IMR-90 (cell line): ENCODE data around the gene TMEM121B. TPM values are rescaled to one million over a fixed set of nuclear protein-coding genes. Genes with fewer than 3 reads are reported as not detected.

Experiments
- ATAC-seq: fragments of 200-7000 bp; cut with Tn5 transposase; 2 replicates; pipeline ENCODE4 v1.9.1; 2020; ENCODE audit warnings: low read depth, mild to moderate bottlenecking, moderate library complexity
- BruUV-seq: library from RNA; stranded (reverse); fragments of 400-500 nt; replicated peaks from 2 replicates; lab custom pipeline; 2021; lab: Mats Ljungman, UMichigan
- CTCF ChIA-PET: fragments of 300-600 bp; formaldehyde crosslinking; extraction: SDS; loops from one replicate; lab custom pipeline; 2021; ENCODE audit warnings: antibody characterized with exemption; lab: Yijun Ruan, JAX
- POLR2A ChIA-PET: fragments of 300-600 bp; sonication (Branson Sonifier 250); formaldehyde crosslinking; loops from one replicate; lab custom pipeline; 2022; ENCODE audit warnings: antibody characterized with exemption; ENCODE audit not compliant: unreplicated experiment; lab: Charles Lee
- DNase-seq: peaks from one replicate; pipeline ENCODE4 v3.0.0; 2013
- H2AFZ ChIP-seq: replicated peaks from 2 replicates; pipeline ENCODE3; 2013; ENCODE audit warnings: low read length, mild to moderate bottlenecking; ENCODE audit not compliant: poor library complexity
- H2AK5ac ChIP-seq: 2 replicates; pipeline ENCODE4 v1.6.1; 2013; ENCODE audit warnings: low read depth, low read length, inconsistent platforms
- H2AK9ac ChIP-seq: replicated peaks from 2 replicates; pipeline ENCODE3; 2013; ENCODE audit warnings: mild to moderate bottlenecking, low read depth, low read length, moderate library complexity; ENCODE audit not compliant: poor library complexity
- H2BK120ac ChIP-seq: 2 replicates; pipeline ENCODE4 v1.6.1; 2013; ENCODE audit warnings: low read depth, low read length, inconsistent platforms
- H2BK15ac ChIP-seq: 3 replicates; pipeline ENCODE4 v1.6.1; 2013; ENCODE audit warnings: low read depth, low read length, inconsistent platforms
- H2BK20ac ChIP-seq: 2 replicates; pipeline ENCODE4 v1.6.1; 2013; ENCODE audit warnings: low read depth, mild to moderate bottlenecking, inconsistent platforms, low read length, moderate library complexity
- H2BK5ac ChIP-seq: 2 replicates; pipeline ENCODE4 v1.6.1; 2013; ENCODE audit warnings: mild to moderate bottlenecking, low read depth, low read length, inconsistent platforms; ENCODE audit not compliant: poor library complexity, severe bottlenecking
- H3K14ac ChIP-seq: replicated peaks from 2 replicates; pipeline ENCODE4 v1.6.1; 2013; ENCODE audit warnings: low read depth, low read length, inconsistent platforms
- H3K18ac ChIP-seq: 2 replicates; pipeline ENCODE4 v1.6.1; 2013; ENCODE audit warnings: low read depth, low read length, control low read depth
- H3K23ac ChIP-seq: 2 replicates; pipeline ENCODE4 v1.6.1; 2013; ENCODE audit warnings: low read depth, low read length, inconsistent platforms
- H3K27ac ChIP-seq: 2 replicates; pipeline ENCODE4 v1.5.1; 2013; ENCODE audit warnings: mild to moderate bottlenecking, control low read depth, low read length; ENCODE audit not compliant: insufficient read depth
- H3K27me3 ChIP-seq: 2 replicates; pipeline ENCODE4 v1.6.1; 2013; ENCODE audit warnings: low read length; ENCODE audit not compliant: control insufficient read depth, insufficient read depth
- H3K36me3 ChIP-seq: 2 replicates; pipeline ENCODE4 v1.6.1; 2013; ENCODE audit warnings: low read length, mixed read lengths; ENCODE audit not compliant: control insufficient read depth, insufficient read depth
- H3K4ac ChIP-seq: 2 replicates; pipeline ENCODE4 v1.6.1; 2013; ENCODE audit warnings: low read depth, low read length, inconsistent platforms
- H3K4me1 ChIP-seq: 2 replicates; pipeline ENCODE4 v1.6.1; 2013; ENCODE audit warnings: low read length, mixed read lengths; ENCODE audit not compliant: control insufficient read depth, insufficient read depth
- H3K4me2 ChIP-seq: 2 replicates; pipeline ENCODE4 v1.6.1; 2013; ENCODE audit warnings: low read depth, mild to moderate bottlenecking, control low read depth, low read length, moderate library complexity
- H3K4me3 ChIP-seq: 2 replicates; pipeline ENCODE4 v1.5.1; 2013; ENCODE audit warnings: low read depth, mild to moderate bottlenecking, control low read depth, low read length, moderate library complexity; ENCODE audit not compliant: insufficient read depth
- H3K56ac ChIP-seq: 2 replicates; pipeline ENCODE4 v1.6.1; 2013; ENCODE audit warnings: low read length, inconsistent platforms; ENCODE audit not compliant: insufficient read depth; ENCODE audit errors: extremely low read depth
- H3K79me1 ChIP-seq, 2 experiments: 2 replicates each; pipeline ENCODE4 v1.6.1; 2013; ENCODE audit warnings: low read length in 2 of 2, inconsistent platforms in 1 of 2, low read depth in 1 of 2
- H3K9ac ChIP-seq: 2 replicates; pipeline ENCODE4 v1.6.1; 2013; ENCODE audit warnings: low read depth, low read length, control low read depth
- H3K9me1 ChIP-seq: 2 replicates; pipeline ENCODE4 v1.6.1; 2013; ENCODE audit warnings: low read length, inconsistent platforms; ENCODE audit not compliant: insufficient read depth
- H3K9me3 ChIP-seq: 2 replicates; pipeline ENCODE4 v1.6.1; 2013; ENCODE audit warnings: low read length; ENCODE audit not compliant: control insufficient read depth, insufficient read depth
- H4K20me1 ChIP-seq: 2 replicates; pipeline ENCODE4 v1.6.1; 2013; ENCODE audit warnings: low read length, inconsistent platforms; ENCODE audit not compliant: insufficient read depth
- H4K5ac ChIP-seq: 2 replicates; pipeline ENCODE4 v1.6.1; 2013; ENCODE audit warnings: mild to moderate bottlenecking, low read depth, low read length, control low read depth
- H4K8ac ChIP-seq, 2 experiments: 2 replicates each; pipeline ENCODE4 v1.6.1; 2013; ENCODE audit warnings: low read depth in 2 of 2, low read length in 2 of 2, control low read depth in 1 of 2, inconsistent platforms in 1 of 2
- H4K91ac ChIP-seq: 2 replicates; pipeline ENCODE4 v1.6.1; 2013; ENCODE audit warnings: low read depth, low read length, inconsistent platforms; ENCODE audit not compliant: insufficient read depth
- BHLHE40 ChIP-seq: fragments of 150-350 bp; IDR thresholded peaks from 2 replicates; pipeline ENCODE4 v1.6.1; 2016; ENCODE audit warnings: mild to moderate bottlenecking, low read depth, low read length
- CEBPB ChIP-seq: IDR thresholded peaks from 2 replicates; pipeline ENCODE4 v1.6.1; 2012; ENCODE audit warnings: low read depth, low read length, improper control_type of control experiment
- CHD1 ChIP-seq: IDR thresholded peaks from 2 replicates; pipeline ENCODE4 v1.6.1; 2012; ENCODE audit warnings: low read depth, low read length, improper control_type of control experiment
- FOS ChIP-seq: fragments of 150-350 bp; IDR thresholded peaks from 2 replicates; pipeline ENCODE4 v1.6.1; 2016; ENCODE audit warnings: low read depth, low read length
- MAFK ChIP-seq: IDR thresholded peaks from 2 replicates; pipeline ENCODE4 v1.6.1; 2012; ENCODE audit warnings: low read depth, low read length, improper control_type of control experiment
- MAZ ChIP-seq: IDR thresholded peaks from 2 replicates; pipeline ENCODE4 v1.6.1; 2012; ENCODE audit warnings: low read depth, mild to moderate bottlenecking, low read length, improper control_type of control experiment, moderate library complexity, borderline replicate concordance
- MXI1 ChIP-seq: IDR thresholded peaks from 2 replicates; pipeline ENCODE4 v1.6.1; 2012; ENCODE audit warnings: low read depth, mild to moderate bottlenecking, low read length, moderate library complexity, borderline replicate concordance
- NFE2L2 ChIP-seq: fragments of 150-350 bp; IDR thresholded peaks from 2 replicates; pipeline ENCODE4 v1.6.1; 2016; ENCODE audit warnings: low read depth, mild to moderate bottlenecking, low read length
- POLR2A ChIP-seq: IDR thresholded peaks from 2 replicates; pipeline ENCODE4 v1.6.1; 2012; ENCODE audit warnings: mild to moderate bottlenecking, low read depth, low read length
- RAD21 ChIP-seq: IDR thresholded peaks from 2 replicates; pipeline ENCODE4 v1.6.1; 2012; ENCODE audit warnings: low read length, improper control_type of control experiment
- RCOR1 ChIP-seq: IDR thresholded peaks from 2 replicates; pipeline ENCODE4 v1.6.1; 2012; ENCODE audit warnings: mild to moderate bottlenecking, low read length, improper control_type of control experiment; ENCODE audit not compliant: insufficient replicate concordance
- RFX5 ChIP-seq: IDR thresholded peaks from 2 replicates; pipeline ENCODE4 v1.8.0; 2012; ENCODE audit warnings: low read depth, mild to moderate bottlenecking, low read length, moderate library complexity
- SMC3 ChIP-seq: fragments of 150-350 bp; IDR thresholded peaks from 2 replicates; pipeline ENCODE4 v1.6.1; 2016; ENCODE audit warnings: low read depth, mild to moderate bottlenecking, antibody characterized with exemption, low read length, moderate library complexity
- WGBS, 2 experiments: methylation state at CpG; one replicate each; pipeline versions ENCODE4 v1.1.5 to v1.1.7; 2013; ENCODE audit warnings: missing lambda C conversion rate in 2 of 2; ENCODE audit not compliant: insufficient read length in 1 of 2; ENCODE audit errors: extremely low coverage in 2 of 2; 5-methylcytosine and 5-hydroxymethylcytosine counted together
- dilution Hi-C: fragments of 300-500 bp; cut with HindIII; formaldehyde crosslinking; loops from one replicate; pipeline ENCODE4 v1.14.3; 2018; ENCODE audit warnings: low sequenced_read_pairs; ENCODE audit not compliant: unreplicated experiment
- in situ Hi-C: fragments of 300-500 bp; cut with MboI; formaldehyde crosslinking; loops from 3 replicates; pipeline ENCODE4 v1.14.3; 2019; ENCODE audit warnings: low sequenced_read_pairs, inconsistent platforms, mixed read lengths
- intact Hi-C: fragments of 100-400 bp; cut with micrococcal nuclease; formaldehyde crosslinking; loops from 2 replicates; pipeline ENCODE4 v1.10.0; 2022
- polyA plus RNA-seq, 3 experiments: library from polyadenylated mRNA; depleted of rRNA; stranded (reverse); fragments of >200 nt; gene quantifications; 2 replicates each; pipeline ENCODE4 v1.2.3, GENCODE V29; 2012; ENCODE audit warnings: low replicate concordance in 1 of 3
- total RNA-seq: library from RNA; depleted of rRNA; stranded (reverse); fragments of >200 nt; gene quantifications from 2 replicates; pipeline ENCODE4 v1.2.3, GENCODE V29; 2012
- TF ChIP-seq, protein P1 (sequence below): conservative IDR thresholded peaks from 2 replicates; pipeline ENCODE4 v1.5.1; 2012; ENCODE audit warnings: mild to moderate bottlenecking, low read depth, low read length, improper control_type of control experiment
- TF ChIP-seq, protein P2 (sequence below): fragments of 150-350 bp; IDR thresholded peaks from 2 replicates; pipeline ENCODE4 v1.6.1; 2016; ENCODE audit warnings: low read depth, mild to moderate bottlenecking, low read length, moderate library complexity, borderline replicate concordance
- TF ChIP-seq, protein P3 (sequence below): fragments of 150-350 bp; IDR thresholded peaks from 2 replicates; pipeline ENCODE4 v1.6.1; 2017; ENCODE audit warnings: mild to moderate bottlenecking, antibody characterized with exemption, low read length, low read depth

TMEM121B gene
- total and polyA plus RNA-seq, 2 of the 4 experiments (the other 2 are of a cell fraction): under 0.01 to 0.29 TPM

DNA sequence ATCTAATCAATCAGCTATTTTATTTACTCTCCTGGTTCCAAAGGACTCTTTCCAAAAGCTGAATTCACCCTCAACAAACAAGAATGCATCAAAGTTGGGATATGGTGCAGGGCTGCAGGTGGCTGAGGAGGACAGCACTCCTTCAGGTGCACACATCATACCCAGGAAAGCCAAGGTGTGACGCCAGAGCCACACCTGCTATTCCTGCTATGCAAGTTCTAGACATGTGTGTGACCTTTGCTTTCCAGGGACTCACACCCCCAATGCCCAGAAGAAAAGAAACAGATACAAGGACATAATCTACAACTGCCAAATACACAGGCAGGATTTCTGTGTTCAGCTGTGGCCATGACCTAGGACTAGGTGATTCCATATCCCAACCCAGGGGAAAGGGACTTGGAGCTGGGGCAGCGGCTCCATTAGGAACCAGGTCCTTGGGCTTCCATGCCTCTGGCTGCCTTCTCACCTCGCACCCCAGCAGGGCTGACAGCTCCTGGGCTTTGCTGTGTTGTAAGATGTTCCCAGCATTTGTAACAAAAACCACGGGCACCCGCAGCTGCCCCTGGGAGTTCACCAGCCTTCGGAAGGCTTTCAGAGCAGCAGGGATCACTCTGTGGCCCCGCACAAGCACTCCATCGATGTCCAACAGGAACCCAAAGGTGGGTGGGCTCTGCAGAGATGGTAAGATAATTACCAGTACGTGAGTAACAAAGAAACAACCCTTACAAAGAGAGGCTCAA, 28.1 kb upstream of the TMEM121B start:
- Histone ChIP-seq H2BK15ac (no peak overlapping the region), H3K9me1 (0 out of 2 replicates have a peak, but pooled peaks cover 5% of the 10 kb centered on the region), H3K4ac (no peak overlapping the region), H3K9ac (no peak overlapping the region), H2BK5ac (no peak overlapping the region), H2AK5ac (no peak overlapping the region), H3K9me3 (no peaks in the 10 kb centered on the region), H4K20me1 (peaks cover 31% of the 10 kb centered on the region), H3K27ac (no peak overlapping the region), H2BK120ac (no peak overlapping the region), H3K79me1 (peaks cover 8 to 34% of the 10 kb centered on the region in 2 experiments), H2AK9ac (no peak overlapping the region), H4K91ac (no peak overlapping the region), H3K4me2 (no peak overlapping the region), H3K23ac (no peak overlapping the region), H3K18ac (no peak overlapping the region), H3K4me3 (no peak overlapping the region), H2BK20ac (no peak overlapping the region), H3K56ac (no peak overlapping the region), H2AFZ (no peak overlapping the region), H3K27me3 (no peaks in the 10 kb centered on the region), H3K36me3 (peaks cover 14% of the 10 kb centered on the region), H3K4me1 (no peaks in the 10 kb centered on the region), H3K14ac (no peak overlapping the region), H4K5ac (no peak overlapping the region), H4K8ac (no peak overlapping the region)
- no peak for TF ChIP-seq MXI1
- no peak for TF ChIP-seq CHD1
- TF ChIP-seq, protein P1, sequence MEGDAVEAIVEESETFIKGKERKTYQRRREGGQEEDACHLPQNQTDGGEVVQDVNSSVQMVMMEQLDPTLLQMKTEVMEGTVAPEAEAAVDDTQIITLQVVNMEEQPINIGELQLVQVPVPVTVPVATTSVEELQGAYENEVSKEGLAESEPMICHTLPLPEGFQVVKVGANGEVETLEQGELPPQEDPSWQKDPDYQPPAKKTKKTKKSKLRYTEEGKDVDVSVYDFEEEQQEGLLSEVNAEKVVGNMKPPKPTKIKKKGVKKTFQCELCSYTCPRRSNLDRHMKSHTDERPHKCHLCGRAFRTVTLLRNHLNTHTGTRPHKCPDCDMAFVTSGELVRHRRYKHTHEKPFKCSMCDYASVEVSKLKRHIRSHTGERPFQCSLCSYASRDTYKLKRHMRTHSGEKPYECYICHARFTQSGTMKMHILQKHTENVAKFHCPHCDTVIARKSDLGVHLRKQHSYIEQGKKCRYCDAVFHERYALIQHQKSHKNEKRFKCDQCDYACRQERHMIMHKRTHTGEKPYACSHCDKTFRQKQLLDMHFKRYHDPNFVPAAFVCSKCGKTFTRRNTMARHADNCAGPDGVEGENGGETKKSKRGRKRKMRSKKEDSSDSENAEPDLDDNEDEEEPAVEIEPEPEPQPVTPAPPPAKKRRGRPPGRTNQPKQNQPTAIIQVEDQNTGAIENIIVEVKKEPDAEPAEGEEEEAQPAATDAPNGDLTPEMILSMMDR: no peak
- no peak for TF ChIP-seq SMC3
- TF ChIP-seq RAD21: no peak
- TF ChIP-seq FOS: no peak
- TF ChIP-seq, protein P2, sequence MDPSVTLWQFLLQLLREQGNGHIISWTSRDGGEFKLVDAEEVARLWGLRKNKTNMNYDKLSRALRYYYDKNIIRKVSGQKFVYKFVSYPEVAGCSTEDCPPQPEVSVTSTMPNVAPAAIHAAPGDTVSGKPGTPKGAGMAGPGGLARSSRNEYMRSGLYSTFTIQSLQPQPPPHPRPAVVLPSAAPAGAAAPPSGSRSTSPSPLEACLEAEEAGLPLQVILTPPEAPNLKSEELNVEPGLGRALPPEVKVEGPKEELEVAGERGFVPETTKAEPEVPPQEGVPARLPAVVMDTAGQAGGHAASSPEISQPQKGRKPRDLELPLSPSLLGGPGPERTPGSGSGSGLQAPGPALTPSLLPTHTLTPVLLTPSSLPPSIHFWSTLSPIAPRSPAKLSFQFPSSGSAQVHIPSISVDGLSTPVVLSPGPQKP: no peak
- TF ChIP-seq, protein P3, sequence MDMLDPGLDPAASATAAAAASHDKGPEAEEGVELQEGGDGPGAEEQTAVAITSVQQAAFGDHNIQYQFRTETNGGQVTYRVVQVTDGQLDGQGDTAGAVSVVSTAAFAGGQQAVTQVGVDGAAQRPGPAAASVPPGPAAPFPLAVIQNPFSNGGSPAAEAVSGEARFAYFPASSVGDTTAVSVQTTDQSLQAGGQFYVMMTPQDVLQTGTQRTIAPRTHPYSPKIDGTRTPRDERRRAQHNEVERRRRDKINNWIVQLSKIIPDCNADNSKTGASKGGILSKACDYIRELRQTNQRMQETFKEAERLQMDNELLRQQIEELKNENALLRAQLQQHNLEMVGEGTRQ: no peak
- TF ChIP-seq MAFK: no peak
- no peak for TF ChIP-seq CEBPB
- no peak for TF ChIP-seq NFE2L2
- TF ChIP-seq RFX5: no peak
- TF ChIP-seq POLR2A: no peak
- no peak for TF ChIP-seq RCOR1
- TF ChIP-seq BHLHE40: no peak
- TF ChIP-seq MAZ: no peak
- no peak for DNase-seq
- POLR2A ChIA-PET: no interaction called here
- CTCF ChIA-PET: interaction anchor here (2.3 kb wide), 1 partner anchor 23 kb away, joined by 11 read pairs; no protein-coding TSS in a partner anchor
- no TSS peak for BruUV-seq
- in situ Hi-C loops: no loop called here
- ATAC-seq: no peak
- no CpG with 5 or more reads among the region's 9 CpGs for WGBS, 2 experiments
- intact Hi-C loops: no loop called here
- dilution Hi-C loops: no loop called here
